Sciatic nerve (tissue), 2 donors: ENCODE measurements around the gene CEBPZ. TPM values are rescaled to one million over a fixed set of nuclear protein-coding genes. Genes with fewer than 3 reads are reported as not detected.

Experiments used
- ATAC-seq: fragments of 200-7000 bp; cut with Tn5 transposase; one replicate; pipeline ENCODE4 v1.9.1; 2020; ENCODE audit warnings: mild to moderate bottlenecking, moderate library complexity
- DNase-seq: peaks from one replicate; pipeline ENCODE4 v3.0.0-alpha.2; 2020; ENCODE audit warnings: low spot score
- intact Hi-C: fragments of 100-400 bp; cut with DNase I; formaldehyde crosslinking; loops from one replicate; pipeline ENCODE4 v1.14.2; 2022
- total RNA-seq: library from RNA; stranded (reverse); fragmentation: NEBNext Ultra II Directional; extraction: Animal tissue kit (Norgen Biotek cat#: 25700); gene quantifications from one replicate; pipeline ENCODE4 v1.2.1, GENCODE V29; 2021
- donor health status: DM: no; HTN: no; CAD: no.
- donor health status: DM: no; HTN: no; CAD: no.

Gene CEBPZ
- total RNA-seq, 1 donor from 2014 or later = 57.6 TPM

GRCh38 chr2:37190290-37190689 is 41.1 kb downstream of the CEBPZ start:
- ATAC-seq = no peak
- no peak for DNase-seq
- intact Hi-C loops = no loop called here

- intact Hi-C loops = no loop called here
- ATAC-seq (peak; percentile 53), DNase-seq (no peak)
Observed at GRCh38 chr2:37189452-37190153, 41.8 kb downstream of the CEBPZ start.

GRCh38 chr2:37188570-37188969 is 42.8 kb downstream of the CEBPZ start, which contains the start of gene SULT6B1:
Gene SULT6B1 (minus strand): TSS chr2:37188670. CDS start chr2:37188640, 30 bp downstream.
- intact Hi-C loops = no loop called here
- DNase-seq (no peak), ATAC-seq (no peak)

GRCh38 chr2:37181726-37182684 is 49.4 kb downstream of the CEBPZ start:
- ATAC-seq (no peak), DNase-seq (no peak)
- intact Hi-C loops = no loop called here

DNA sequence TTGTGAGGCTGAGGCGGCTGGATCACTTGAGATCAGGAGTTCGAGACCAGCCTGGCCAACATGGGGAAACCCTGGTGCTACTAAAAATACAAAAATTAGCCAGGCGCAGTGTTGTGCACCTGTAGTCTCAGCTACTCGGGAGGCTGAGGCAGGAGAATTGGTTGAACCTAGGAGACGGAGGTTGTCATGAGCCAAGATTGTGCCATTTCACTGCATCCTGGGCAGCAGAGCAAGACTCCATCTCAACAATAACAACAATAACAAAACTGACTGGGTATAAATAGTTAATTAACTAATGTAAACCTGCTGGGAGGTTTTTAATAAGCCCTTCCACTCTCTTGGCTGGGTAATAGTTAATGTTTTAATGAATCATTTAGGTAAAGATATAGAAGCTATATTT is 50.8 kb downstream of the CEBPZ start:
- no peak for ATAC-seq
- intact Hi-C loops = no loop called here
- DNase-seq = no peak

- ATAC-seq = no peak
- DNase-seq = no peak
- intact Hi-C loops = no loop called here
Observed at GRCh38 chr2:37180006-37180639, 51.3 kb downstream of the CEBPZ start.

DNA sequence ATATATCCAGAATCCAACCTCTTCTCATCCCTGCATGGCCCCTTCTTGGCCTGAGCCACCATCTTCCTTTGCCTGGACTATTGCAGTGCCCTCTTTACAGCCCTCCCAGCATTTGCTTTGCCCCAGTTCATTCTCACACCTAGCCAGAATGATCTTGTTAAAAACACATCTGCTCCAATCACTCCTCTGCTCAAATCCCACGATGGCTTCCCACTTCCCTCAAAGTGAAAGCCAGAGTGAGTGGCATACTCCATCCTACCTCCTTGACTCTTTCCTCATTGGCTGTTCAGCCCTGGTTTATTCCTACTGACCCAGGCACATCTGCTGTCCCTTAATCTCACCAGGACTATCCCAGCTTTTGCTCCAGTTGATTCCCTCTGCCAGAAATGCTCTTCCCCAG is 57.7 kb downstream of the CEBPZ start:
- intact Hi-C loops = no loop called here
- DNase-seq = no peak
- ATAC-seq = no peak

DNA sequence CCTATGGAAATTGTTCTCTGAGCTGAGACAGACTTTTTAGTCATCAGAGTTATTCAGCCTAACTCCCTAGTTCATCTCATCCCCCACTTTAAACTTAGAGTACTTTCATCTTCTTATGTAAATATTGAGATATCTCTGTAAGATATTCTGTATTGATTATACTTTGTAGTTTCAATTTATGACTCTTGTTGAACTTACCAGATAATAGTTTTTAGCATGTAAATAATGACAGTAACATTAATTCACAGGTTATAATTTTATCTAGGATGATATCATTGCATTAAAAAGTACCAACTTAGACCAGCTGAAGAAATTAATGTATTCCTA is 59.8 kb downstream of the CEBPZ start:
- intact Hi-C loops = no loop called here
- no peak for DNase-seq

DNA sequence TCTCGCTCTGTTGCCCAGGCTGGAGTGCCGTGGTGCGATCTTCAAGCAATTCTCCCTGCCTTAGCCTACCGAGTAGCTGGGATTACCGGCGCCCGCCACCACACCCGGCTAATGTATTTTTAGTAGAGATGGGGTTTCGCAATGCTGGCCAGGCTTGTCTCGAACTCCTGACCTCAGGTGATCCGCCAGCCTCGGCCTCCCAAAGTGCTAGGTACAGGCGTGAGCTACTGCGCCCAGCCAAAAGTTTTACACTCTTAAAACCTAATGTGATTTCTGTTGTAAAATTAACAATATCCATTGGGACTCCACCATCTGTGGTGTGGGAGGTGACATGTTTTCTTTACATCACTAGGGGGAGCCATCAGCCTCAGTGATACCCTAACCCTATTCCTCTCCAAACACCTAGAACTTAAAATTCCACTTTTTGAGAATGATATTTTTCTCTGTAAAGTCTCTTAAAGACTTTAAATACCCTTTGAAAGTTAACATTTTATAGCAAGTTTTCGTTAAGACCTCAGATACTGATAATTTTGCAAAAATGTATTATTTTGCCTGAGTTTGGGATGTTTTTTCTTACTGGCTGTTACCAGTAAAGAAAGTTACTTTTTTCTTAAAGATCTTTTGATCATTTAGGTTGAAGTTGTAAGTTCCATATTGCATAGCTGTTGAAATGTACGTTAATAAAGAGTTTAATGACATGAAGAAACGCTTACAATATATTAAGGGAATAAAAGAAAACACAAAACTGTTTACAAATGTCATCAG is 63.0 kb downstream of the CEBPZ start:
- ATAC-seq = peak; percentile 67
- no peak for DNase-seq
- intact Hi-C loops = no loop called here

More for the DNA sequence above, 59.8 kb downstream of the CEBPZ start:
- no peak for ATAC-seq

DNA sequence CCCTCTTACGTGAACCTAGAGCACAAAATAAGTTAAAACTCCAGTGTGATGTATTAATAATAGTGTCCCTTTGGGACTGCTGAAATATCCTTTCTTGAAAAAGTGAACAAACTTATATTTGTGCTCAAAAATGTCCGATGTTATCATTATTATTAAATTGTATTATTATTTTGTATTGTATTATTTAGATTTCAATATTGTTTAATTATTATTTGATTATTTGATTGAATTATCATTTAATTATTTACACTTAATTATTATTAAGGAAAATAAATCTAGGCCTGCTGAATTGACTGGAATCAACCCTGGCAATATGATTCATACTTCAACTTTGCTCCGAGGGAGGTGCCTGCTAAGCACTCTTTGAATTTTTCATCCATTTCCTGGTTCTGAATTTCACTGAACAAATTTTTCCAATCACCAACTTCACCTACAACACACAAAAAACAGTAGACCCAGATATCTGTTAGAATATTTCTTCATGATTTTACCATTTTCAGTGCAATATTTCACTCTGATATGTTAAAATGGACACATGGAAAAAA is 63.7 kb downstream of the CEBPZ start:
- DNase-seq (no peak), ATAC-seq (no peak)
- intact Hi-C loops = no loop called here

DNA sequence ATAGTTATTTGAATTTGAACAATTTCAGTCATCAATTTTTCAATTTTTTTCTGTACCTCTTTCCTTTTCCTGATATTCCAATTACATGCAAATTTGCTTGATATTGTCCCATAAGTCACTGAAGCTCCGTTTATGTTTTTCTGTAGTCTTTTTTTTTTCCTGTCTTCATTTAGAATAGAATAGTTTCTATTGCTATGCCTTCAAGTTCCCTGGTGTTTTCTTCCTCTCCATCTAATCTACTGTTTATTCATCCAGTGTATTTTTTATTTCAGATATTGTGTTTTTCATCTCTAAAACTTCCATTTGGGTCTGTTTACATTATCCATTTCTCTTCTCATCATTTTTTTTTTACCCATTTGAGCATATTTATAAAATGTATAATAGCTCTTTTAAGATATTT is 66.6 kb downstream of the CEBPZ start:
- intact Hi-C loops = no loop called here
- DNase-seq = no peak
- ATAC-seq = no peak

- peak; percentile 90 for ATAC-seq
- peak; percentile 89 for DNase-seq
- intact Hi-C loops = no loop called here
Observed at GRCh38 chr2:37156857-37157714, 74.3 kb downstream of the CEBPZ start, which contains the start of gene EIF2AK2. Gene EIF2AK2 (minus strand): TSS chr2:37156980. CDS start chr2:37147806, 9,174 bp downstream.

DNA sequence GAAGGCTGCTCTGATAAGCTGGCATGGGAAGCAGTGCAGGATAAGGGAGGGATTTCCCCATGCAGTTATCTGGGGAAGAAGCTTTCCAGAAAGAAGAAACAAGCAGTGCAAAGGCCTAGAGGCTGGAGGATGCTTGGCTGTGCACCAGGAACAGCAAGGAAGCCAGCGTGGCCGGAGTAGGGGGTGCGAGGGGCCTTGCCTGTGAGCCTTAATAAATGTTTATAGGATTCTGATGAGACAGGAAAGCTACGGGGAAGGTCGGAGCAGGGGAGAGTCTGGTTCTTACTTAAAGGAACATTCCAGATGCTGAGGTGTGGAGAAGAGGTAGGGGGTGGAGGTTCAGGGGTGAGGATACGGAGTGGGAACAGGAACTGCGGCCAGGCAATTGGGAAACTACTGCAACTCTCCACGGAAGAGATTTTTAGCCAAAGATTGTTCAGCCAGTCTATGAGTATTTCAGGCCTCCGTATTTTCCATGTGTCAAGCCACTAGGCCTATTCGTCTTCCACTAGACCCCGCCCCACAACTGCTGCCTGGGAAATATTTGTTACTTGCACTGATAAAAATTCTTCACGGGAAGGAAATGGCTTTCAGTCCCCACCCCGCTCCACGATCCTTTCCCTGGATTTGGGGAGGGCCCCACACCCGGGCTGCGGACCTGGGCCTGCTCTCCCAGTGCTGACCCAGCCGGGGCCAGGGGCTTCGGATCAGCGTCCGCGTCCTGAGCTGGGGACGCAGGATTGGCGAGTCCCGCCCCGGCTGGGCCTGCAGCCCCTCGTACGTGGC is 75.1 kb downstream of the CEBPZ start:
- intact Hi-C loops = no loop called here
- ATAC-seq (peak; percentile 69), DNase-seq (peak; percentile 66)

DNA sequence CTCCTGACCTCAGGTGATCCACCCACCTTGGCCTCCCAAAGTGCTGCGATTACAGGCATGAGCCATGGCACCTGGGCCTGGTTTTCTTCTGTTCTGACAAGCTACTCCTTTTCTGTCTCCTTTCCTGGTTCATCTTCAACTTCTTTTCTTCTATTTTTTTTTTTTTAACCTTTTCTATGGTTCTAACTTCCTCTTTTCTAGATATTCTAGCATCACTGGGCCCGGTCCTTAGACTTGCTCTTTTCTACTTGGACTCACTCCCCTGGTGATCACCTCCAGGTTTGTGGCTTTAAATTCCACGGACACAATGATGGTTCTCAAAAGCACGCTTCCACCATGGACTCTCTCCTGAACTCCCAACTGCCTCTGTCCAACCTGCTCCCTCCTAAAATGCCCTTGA is 76.6 kb downstream of the CEBPZ start:
- ATAC-seq (no peak), DNase-seq (no peak)
- intact Hi-C loops = no loop called here

DNA sequence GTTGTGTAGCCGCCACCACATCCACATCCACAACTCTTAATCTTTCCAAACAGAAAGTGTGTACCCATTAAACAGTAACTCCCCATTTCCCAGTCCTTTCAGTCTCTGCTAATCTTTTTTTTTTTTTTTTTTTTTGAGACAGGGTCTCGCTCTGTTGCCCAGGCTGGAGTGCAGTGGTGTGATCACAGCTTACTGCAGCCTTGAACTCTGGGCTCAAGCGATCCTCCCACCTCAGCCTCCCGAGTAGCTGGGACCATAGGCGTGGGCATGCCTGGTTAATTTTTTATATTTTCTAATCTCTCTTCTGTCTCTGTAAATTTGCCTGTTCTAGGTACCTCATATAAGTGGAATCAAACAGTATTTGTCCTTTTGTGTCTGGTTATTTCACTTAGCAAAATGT is 78.2 kb downstream of the CEBPZ start:
- ATAC-seq (no peak), DNase-seq (no peak)
- intact Hi-C loops = no loop called here
